ENCODE measurements around the gene NANOGP8.

NANOGP8 gene

GRCh38 chr15:35055416-35056105 is 29.5 kb downstream of the NANOGP8 start:
- DNase-seq (ENCODE audit: low spot score), result no peak
- TF ChIP-seq CTCF (IDR thresholded peaks at IDR 0.05; ENCODE audit: extremely low read depth, missing control alignments), result no peak

DNA sequence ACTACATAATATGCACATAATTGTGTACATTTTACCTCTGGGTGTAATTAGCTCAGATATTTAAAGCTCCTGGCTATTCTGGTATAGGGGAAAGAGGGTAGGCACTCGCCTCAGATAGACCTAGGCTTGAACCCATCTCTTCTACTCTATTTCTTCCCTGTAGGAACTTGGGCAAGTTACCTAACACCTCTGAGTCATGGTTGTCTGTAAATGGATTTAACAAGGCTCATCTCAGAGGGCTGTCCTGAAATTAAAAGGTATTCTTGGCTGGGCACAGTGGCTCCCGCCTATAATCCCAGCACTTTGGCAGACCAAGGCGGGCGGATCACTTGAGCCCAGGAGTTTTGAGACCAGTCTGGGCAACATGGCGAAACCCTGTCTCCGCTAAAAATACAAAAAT is 30.7 kb downstream of the NANOGP8 start:
- TF ChIP-seq CTCF (IDR thresholded peaks at IDR 0.05; ENCODE audit: extremely low read depth, missing control alignments), result no peak
- DNase-seq (ENCODE audit: low spot score), result no peak

DNA sequence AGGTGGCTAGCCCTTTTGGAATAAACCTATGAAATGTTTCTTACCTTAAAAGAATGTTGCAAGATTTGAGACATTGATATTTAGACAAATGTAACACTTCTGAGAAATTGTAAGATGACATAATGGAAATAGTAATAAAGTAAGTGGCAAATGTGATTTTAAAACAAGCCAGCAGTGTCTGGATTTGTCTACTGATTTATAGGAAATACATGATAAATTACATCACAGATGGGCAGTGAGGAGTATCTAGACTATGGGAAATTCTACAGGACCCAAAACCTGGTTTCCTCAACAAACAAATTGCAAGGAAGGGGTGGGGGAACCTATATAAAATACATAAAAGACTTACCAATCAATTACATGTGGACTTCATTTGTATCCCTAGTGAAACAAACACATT is 37.1 kb downstream of the NANOGP8 start:
- TF ChIP-seq CTCF (IDR thresholded peaks at IDR 0.05; ENCODE audit: extremely low read depth, missing control alignments), result no peak
- DNase-seq (ENCODE audit: low spot score), result no peak

DNA sequence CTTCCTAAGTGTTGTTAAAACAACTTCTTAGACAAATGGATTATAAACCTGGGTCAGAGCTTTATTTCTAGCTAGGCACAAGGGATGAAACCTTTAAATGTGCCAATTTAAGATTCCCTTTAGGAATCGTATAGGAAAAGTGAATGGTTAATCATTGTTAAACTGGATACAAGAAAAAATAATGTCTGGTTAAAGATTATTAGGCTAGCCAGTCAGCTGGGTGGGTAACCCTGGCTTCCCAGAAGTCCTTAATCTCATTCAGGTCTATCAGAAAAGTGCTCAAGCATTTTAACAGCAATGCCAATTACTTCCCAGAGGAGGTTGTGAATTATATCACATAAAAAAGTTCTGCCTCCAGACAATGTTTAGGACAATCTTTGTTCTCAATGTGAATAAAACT is 37.6 kb downstream of the NANOGP8 start:
- no peak for DNase-seq (ENCODE audit: low spot score)
- TF ChIP-seq CTCF (IDR thresholded peaks at IDR 0.05; ENCODE audit: extremely low read depth, missing control alignments), result no peak

DNA sequence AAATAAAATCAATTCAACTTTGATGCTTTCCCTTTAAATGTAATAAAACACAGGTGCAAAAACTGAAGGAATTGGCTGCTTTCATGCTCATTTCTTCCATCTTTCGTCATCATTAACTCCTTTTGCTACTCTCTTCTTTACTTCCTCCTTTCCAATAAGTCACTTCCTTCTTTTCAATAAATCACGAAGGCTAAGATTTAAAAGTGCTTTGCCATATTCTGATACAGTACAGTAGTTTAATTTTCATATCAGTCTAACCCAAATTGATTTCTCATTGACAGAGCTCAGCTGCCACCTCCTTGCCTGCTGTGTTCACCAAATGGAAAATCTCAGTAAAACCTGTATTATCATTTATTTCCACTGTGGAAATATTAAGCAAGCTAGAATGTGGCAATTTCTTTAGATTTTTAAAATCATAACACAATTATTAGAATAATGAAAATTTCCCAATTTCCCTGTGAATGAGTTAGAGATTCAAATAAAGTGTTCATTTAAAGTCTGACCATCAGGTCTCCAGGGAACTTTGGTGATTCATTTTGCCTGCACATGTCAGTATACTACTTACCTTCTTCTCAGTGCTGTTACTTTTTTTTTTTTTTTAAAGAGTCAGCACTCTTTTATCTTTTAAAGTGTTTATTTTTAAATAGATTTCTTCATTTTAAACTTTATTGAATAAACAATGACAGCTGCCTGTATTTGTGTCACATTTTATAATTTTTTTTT is 41.6 kb downstream of the NANOGP8 start:
- DNase-seq (ENCODE audit: low spot score), result no peak
- TF ChIP-seq CTCF (IDR thresholded peaks at IDR 0.05; ENCODE audit: extremely low read depth, missing control alignments), result no peak

DNA sequence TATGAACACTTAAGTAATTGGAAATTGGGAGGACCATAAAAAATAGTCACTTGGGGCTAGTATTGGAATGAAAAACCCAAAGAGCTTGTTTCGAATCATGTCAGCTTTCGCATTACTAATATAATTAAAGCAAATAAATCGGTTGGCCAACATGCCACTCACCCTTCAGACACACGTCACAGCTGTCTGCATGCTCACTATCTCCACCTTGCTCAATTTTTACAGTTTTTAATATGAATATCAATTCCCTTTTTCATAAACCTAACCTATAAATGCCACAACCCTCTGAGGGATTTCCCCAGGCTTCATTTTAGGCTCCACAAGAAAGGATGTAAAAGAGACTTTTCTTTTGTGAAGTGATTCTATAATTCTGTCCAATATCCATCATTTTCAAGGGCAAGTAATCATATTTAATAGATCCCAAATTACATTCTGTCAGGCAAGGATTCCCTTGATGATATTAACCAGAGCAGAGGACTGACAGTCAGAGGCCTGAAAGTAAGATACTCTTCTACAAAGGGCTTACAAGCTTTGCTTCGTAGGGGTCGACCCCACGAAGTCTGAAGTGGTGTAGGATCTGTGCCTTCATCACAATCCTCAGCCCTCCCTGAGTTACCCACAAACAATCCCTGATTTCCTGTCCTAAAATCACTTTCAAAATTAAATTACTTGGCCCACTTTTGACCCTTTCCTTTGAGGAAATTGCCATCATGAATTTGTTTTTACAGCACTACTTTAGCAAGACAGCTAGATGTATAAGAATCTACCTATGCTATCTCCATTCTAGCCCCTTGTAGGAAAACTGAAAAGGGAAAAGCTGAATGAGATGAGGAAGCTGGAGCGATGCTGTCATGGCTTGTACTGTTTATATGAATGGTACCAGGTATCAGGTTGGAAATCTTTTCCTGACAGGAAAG is 44.5 kb downstream of the NANOGP8 start:
- no peak for DNase-seq (ENCODE audit: low spot score)
- TF ChIP-seq CTCF (IDR thresholded peaks at IDR 0.05; ENCODE audit: extremely low read depth, missing control alignments), result no peak

Measured in GM20000 (cell line).